Measurements from ENCODE around the gene AQP12A. TPM values are rescaled to one million over a fixed set of nuclear protein-coding genes. Genes with fewer than 3 reads are reported as not detected.

Gene AQP12A
- total RNA-seq, 2 experiments from 2014 or later: not detected

GRCh38 chr2:240733803-240734495 is 42.3 kb downstream of the AQP12A start:
- ChIA-PET CTCF (no interaction called here), POLR2A (no interaction called here)

GRCh38 chr2:240734756-240735155 is 43.1 kb downstream of the AQP12A start:
- ChIA-PET POLR2A (no interaction called here), CTCF (no interaction called here)

DNA sequence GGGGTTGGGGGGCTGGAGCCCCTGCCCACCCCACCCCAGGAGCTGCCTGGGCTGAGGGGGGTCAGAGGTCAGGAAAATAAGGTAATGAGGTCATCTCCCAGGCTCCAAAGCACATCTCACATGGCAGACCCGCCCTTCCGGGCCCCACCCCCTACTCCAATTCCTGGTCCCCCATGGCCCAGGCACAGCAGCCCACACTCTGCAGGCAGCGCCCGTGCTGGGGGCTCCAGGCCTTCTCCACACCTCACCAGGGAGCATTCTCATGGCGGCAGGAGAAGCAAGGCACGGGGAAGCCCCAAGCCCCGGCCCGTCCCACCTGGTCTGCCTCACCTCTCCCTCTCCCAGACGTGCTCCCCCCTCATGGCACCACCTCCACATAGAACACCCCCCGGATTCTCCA is 43.8 kb downstream of the AQP12A start:
- ChIA-PET POLR2A (no interaction called here), CTCF (no interaction called here)

DNA sequence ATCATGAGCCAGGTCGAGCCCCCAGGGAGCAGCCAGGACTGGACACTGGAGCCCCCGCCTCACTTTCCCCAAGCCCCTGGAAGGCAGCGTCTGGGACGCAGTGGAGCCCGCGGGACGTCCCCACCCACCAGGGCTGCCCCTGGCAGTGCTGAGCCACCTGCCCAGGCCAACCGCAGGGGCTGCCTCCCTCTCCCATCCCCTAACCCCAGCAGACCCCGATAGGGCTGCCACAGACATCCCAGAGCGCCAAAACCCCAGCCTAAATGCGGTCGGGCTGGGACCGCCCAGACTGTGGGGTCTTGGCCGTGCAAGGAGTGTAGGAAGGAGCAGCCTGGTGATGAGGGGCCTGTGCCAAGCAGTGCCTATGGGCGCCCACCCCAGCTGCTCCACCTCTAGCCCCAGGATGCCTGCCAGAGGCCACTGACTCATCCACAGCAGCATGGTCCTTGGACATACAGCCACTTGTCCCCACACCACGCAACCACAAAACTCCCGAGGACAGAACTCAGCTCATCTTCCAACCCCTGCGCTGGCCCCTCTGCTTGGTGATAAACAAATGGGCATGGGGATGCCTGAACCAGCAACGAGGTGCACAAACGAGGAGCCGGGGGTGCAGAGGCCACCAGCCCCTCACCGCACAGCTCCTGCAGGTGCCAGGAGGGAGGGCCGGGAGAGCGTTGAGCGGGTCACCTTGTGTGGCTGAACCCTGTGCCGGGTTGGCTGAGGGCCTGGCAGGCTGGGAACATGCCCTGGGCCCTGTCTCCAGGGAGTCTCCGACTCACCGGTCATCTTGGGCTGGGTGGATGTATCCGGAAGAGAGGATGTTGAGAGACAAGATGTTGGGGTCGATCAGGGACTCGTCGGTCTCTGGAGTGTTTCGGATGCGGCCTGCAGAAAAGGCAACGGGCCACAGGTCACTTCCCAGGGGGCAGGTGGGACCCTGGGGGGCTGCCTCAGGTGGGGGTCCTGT is 44.9 kb downstream of the AQP12A start:
- POLR2A ChIA-PET: no interaction called here

GRCh38 chr2:240737512-240737911 is 45.8 kb downstream of the AQP12A start:
- ChIA-PET POLR2A (no interaction called here), CTCF (no interaction called here)

More for the DNA sequence above, 44.9 kb downstream of the AQP12A start:
- CTCF ChIA-PET: no interaction called here

DNA sequence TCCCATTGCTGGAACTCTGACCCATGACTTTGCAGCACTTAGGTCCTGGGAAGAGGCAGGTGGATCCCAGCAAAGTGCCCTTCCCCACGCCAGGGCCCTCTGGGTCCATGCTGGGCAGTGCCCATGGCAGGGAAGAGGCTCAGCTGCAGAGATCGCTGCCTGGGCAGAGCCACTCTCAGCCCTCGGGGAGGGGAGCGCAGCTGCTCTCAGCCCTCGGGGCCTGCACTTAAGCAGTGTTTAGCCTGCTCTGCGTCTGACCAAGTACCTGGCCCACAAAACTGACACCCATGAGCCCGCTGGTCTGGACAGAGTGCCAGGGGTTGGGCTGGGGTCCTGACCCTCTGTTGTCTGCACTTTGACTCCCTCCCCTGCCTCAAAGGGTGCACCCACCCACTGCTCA is 46.3 kb downstream of the AQP12A start:
- ChIA-PET CTCF (no interaction called here), POLR2A (no interaction called here)

GRCh38 chr2:240739797-240740196 is 48.1 kb downstream of the AQP12A start:
- POLR2A ChIA-PET: no interaction called here
- CTCF ChIA-PET: no interaction called here

- POLR2A ChIA-PET: no interaction called here
- CTCF ChIA-PET: no interaction called here
Observed at GRCh38 chr2:240741091-240741490, 49.4 kb downstream of the AQP12A start.

GRCh38 chr2:240742602-240743095 is 51.0 kb downstream of the AQP12A start:
- CTCF ChIA-PET: interaction anchor here (1.0 kb wide), 1 partner anchor 246 kb away, joined by 3 read pairs; no protein-coding TSS in a partner anchor
- POLR2A ChIA-PET: no interaction called here

DNA sequence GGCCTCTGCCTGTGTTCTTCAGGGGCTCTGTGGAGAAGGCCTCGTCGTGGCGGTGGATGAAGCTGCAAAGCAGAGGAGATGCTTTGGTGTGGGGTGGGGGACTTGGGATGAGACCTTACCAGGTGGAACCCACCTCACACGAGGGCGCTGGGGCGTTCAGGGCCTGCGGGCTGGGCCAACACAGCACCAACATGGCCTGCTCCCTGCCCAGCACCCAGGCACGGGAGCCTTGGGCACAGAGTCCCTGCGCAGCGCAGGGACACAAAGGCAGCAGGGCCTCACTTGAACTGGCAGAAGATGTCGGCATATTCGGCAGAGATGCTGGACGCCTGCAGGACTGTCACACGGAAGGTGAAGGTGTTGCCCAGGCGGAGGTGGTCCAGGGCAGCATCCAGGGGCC is 53.8 kb downstream of the AQP12A start:
- ChIA-PET CTCF (no interaction called here), POLR2A (no interaction called here)

GRCh38 chr2:240745962-240746361 is 54.3 kb downstream of the AQP12A start:
- ChIA-PET POLR2A (no interaction called here), CTCF (interaction anchor here (1.9 kb wide), 1 partner anchor 10 kb away, joined by 4 read pairs; no protein-coding TSS in a partner anchor)

DNA sequence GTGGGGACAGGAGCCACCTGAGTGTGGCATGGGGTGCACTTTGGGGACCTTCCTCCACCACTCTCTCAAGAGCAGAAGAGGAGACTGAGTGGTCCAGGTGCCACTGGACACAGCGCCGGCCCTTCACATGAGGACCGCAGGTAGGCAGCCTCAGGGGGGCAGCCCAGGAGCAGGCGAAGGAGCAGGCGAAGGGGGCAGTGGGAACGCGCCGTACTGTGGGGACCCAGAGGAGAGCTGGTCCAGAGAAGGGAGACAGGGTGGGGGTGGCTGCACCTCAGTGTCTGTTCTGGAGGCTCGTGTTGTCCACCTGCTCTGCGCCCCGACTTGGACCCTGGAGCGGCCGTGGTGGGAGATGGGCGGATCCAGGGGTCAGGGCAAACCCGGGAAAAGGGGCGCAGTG is 55.0 kb downstream of the AQP12A start:
- CTCF ChIA-PET: interaction anchor here (1.9 kb wide), 1 partner anchor 9 kb away, joined by 4 read pairs; no protein-coding TSS in a partner anchor
- POLR2A ChIA-PET: no interaction called here

DNA sequence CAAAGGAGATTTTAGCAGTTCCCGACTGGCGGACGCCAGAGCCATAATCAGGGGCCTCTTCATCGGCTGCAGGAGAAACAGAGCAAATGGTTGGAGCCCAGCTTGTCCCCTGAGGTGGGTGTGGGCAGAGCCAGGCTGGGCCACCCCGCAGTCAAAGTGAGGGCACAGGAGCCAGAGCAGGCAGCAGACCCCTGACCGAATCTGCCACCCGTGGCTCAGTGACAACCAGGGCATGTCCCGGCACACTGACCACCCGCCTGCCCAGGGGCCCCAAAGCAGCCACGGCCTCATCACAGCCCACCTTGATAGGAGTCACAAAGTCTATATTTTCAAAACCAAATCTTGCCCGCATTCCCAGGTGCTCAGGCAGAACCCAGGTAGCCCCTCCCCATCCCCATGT is 55.6 kb downstream of the AQP12A start:
- ChIA-PET POLR2A (no interaction called here), CTCF (interaction anchor here (1.9 kb wide), 1 partner anchor 9 kb away, joined by 4 read pairs; no protein-coding TSS in a partner anchor)

Other genes starting within 250 kb of the AQP12A start
- 10 to 100 TPM; 21.1 to 23.0 TPM for gene ANKMY1, start 133.9 kb upstream of the AQP12A start, total RNA-seq
- gene DUSP28, start 131.5 kb upstream of the AQP12A start, total RNA-seq: 1 to 10 TPM; 6.0 to 6.2 TPM
- 10 to 100 TPM; 50.8 to 51.7 TPM for gene RNPEPL1, start 123.4 kb upstream of the AQP12A start, total RNA-seq
- 10 to 100 TPM; 39.8 to 41.2 TPM for gene CAPN10, start 105.1 kb upstream of the AQP12A start, total RNA-seq
- 10 to 100 TPM; 12.6 to 13.3 TPM for gene GPR35, start 66.4 kb upstream of the AQP12A start, total RNA-seq
- gene AQP12B, start 9.0 kb upstream of the AQP12A start, total RNA-seq: not detected
- 1 to 10 TPM; 2.6 to 3.4 TPM for gene KIF1A, start 128.4 kb downstream of the AQP12A start, total RNA-seq
- not detected for gene AGXT, start 177.0 kb downstream of the AQP12A start, total RNA-seq
- gene MAB21L4, start 204.3 kb downstream of the AQP12A start, total RNA-seq: not detected
- gene CROCC2, start 214.5 kb downstream of the AQP12A start, total RNA-seq: not detected

All from activated CD8-positive, alpha-beta memory T cell treated with anti-CD3 and anti-CD28 coated beads for 36 hours (primary cell).